IPS-NIHi7 (cell line): ENCODE results near the gene HDAC9.
"Not testable (repeated sequence)": the region's sequence is repeated elsewhere in the genome, so short reads cannot be mapped to it uniquely, and the experiment has no call there.

Experiments
- DNase-seq: peaks from one replicate; pipeline ENCODE4 v3.0.0; 2012; ENCODE audit warnings: mixed read lengths; ENCODE audit errors: extremely low spot score

Gene HDAC9

DNA sequence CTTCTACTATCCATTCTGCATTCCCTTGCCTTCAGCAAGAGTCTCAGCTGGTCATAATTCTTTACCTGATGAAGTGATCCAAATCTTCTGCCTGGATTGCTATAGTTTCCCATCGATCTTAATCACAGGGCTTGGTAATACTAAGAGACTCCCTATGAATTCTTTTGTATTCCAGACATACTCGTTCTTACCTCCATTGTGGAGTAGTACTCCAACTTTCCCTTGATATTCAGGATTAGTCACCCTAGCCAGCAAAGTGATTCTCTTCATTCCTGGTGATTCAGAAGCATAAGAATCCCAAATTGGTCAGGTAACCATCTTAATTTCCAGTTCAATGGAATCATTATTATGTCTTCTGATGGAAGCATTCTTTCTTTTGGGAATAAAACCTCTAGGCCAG, 525.2 kb downstream of the HDAC9 start:
- DNase-seq = no peak

- DNase-seq = no peak
These were observed 527.9 kb downstream of the HDAC9 start for GRCh38 chr7:19023477-19023876.

DNA sequence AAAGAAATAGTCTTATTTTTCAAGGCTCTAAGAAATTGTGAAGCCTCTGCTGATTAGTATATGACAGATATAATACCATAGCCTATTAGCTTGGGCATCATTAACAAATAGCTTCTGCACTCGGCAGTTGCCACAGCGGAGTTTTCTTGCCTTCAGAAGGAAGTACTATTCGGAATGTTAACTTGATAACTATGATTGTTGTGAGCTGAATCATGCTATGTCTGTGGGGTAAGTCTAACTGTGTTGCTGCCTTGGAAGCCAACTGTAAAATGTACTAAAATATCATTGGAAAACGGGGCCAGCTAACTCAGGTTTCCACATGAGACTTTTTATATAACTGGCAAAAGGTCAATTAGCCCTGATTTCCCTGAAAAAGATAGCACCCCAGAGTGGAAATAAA, 528.7 kb downstream of the HDAC9 start:
- no peak for DNase-seq

GRCh38 chr7:19026888-19027287, 531.3 kb downstream of the HDAC9 start:
- no peak for DNase-seq

DNA sequence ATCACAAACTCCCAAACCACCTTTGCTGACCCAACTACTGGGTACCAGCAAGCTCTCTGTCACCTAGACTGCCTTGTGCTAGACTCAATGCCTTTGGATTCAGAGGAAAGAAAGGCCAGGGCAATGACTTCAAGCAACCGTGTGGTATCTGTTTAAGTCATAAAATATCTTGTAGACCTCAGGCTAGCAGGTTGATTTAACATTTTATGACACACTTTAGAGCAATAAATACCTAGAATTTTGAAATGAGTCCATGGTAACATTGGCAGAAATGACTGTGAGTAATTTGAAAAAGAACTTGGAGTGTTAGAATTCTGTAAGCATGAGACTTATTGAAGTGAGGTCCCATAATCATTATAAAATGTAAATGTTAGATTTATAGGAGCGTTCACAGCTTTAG, 534.7 kb downstream of the HDAC9 start:
- DNase-seq = no peak

GRCh38 chr7:19032942-19033341, 537.4 kb downstream of the HDAC9 start:
- not testable (repeated sequence) for DNase-seq

DNA sequence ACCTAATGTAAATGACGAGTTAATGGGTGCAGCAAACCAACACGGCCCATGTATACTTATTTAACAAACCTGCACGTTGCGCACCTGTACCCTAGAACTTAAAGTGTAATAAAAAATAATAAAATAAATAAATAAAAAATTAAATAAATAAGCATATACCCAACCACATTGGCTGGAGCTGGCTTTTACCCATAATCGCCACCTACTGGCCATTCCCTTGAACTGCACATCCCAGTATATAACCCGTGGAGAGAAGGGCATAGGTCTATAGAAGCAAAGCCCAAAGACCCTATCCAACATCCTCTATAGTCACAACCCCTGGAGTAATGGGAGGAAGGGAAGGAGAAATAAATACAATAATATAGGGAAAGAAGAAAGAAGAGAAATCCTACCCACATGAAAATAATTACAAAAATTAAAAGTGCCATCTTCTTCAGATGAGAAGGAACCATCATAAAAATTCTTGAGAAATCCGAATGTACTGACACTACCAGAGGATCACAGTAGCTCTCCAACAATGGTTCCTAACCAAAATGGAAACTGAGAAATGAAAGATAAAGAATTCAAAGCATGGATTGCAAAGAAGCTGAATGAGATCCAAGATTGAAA, 556.3 kb downstream of the HDAC9 start:
- DNase-seq = peak; percentile 58
